NCI-H2107 treated with DMSO at 0.1 percent for 48 hours (cell line): ENCODE measurements around the gene EIF5A.

Experiments used
- DNase-seq: peaks from one replicate; lab custom pipeline; 2025; ENCODE audit not compliant: unreplicated experiment; lab: John Stamatoyannopoulos, UW

EIF5A gene

GRCh38 chr17:7312432-7313087 is 5.1 kb downstream of the EIF5A start:
- no peak for DNase-seq

- no peak for DNase-seq
These were observed 5.9 kb downstream of the EIF5A start for GRCh38 chr17:7313088-7313889.

GRCh38 chr17:7313890-7314718 is 6.7 kb downstream of the EIF5A start:
- DNase-seq, result no peak

- DNase-seq, result no peak
These were observed 7.5 kb downstream of the EIF5A start, which contains the start of gene GPS2 for GRCh38 chr17:7314719-7315569. Gene GPS2 (minus strand): TSS chr17:7315360. CDS start chr17:7315052, 308 bp downstream.

- no peak for DNase-seq
These were observed 8.3 kb downstream of the EIF5A start for GRCh38 chr17:7315570-7316235.

GRCh38 chr17:7317161-7317803 is 9.9 kb downstream of the EIF5A start:
- no peak for DNase-seq

GRCh38 chr17:7318121-7318860 is 10.9 kb downstream of the EIF5A start:
- DNase-seq, result no peak

- DNase-seq, result no peak
These were observed 14.0 kb downstream of the EIF5A start for GRCh38 chr17:7321466-7321865.

- DNase-seq, result no peak
These were observed 15.2 kb downstream of the EIF5A start for GRCh38 chr17:7322520-7323194.

GRCh38 chr17:7323731-7324437 is 16.5 kb downstream of the EIF5A start:
- no peak for DNase-seq

GRCh38 chr17:7324438-7324779 is 17.0 kb downstream of the EIF5A start:
- DNase-seq, result no peak

GRCh38 chr17:7325031-7325528 is 17.7 kb downstream of the EIF5A start:
- no peak for DNase-seq

GRCh38 chr17:7326186-7326585 is 18.8 kb downstream of the EIF5A start:
- no peak for DNase-seq

- no peak for DNase-seq
These were observed 19.6 kb downstream of the EIF5A start for GRCh38 chr17:7327056-7327455.

- DNase-seq, result no peak
These were observed 20.1 kb downstream of the EIF5A start for GRCh38 chr17:7327501-7327900.

GRCh38 chr17:7328009-7328408 is 20.6 kb downstream of the EIF5A start:
- no peak for DNase-seq

- no peak for DNase-seq
These were observed 21.5 kb downstream of the EIF5A start, which contains the start of gene NEURL4 for GRCh38 chr17:7328840-7329373. Gene NEURL4 (minus strand): TSS chr17:7329335. CDS start chr17:7329312, 23 bp downstream.
